GM21786 (cell line): ENCODE results near the gene WWTR1.

ENCODE experiments used
- ATAC-seq: cut with Tn5 transposase; IDR thresholded peaks from one replicate; pipeline ENCODE4 v1.9.1; 2021; ENCODE audit not compliant: unreplicated experiment

Gene WWTR1

GRCh38 chr3:149475451-149476060 is 182.3 kb downstream of the WWTR1 start:
- no peak for ATAC-seq

GRCh38 chr3:149474250-149474817 is 183.5 kb downstream of the WWTR1 start, which contains the start of gene TM4SF4:
TM4SF4 (plus strand) TSS chr3:149474697; CDS start chr3:149474878, 181 bp downstream.
- no peak for ATAC-seq

GRCh38 chr3:149473357-149474249 is 184.2 kb downstream of the WWTR1 start:
- ATAC-seq: no peak

- no peak for ATAC-seq
Measured at GRCh38 chr3:149472030-149472797, 185.6 kb downstream of the WWTR1 start.

- no peak for ATAC-seq
Measured at GRCh38 chr3:149470381-149470780, 187.4 kb downstream of the WWTR1 start.

- peak; percentile 92 for ATAC-seq
Measured at GRCh38 chr3:149468504-149469212, 189.2 kb downstream of the WWTR1 start.
